H1 (cell line): ENCODE data around the gene GABRR2.

Experiments
- MAFK ChIP-seq: IDR thresholded peaks from 2 replicates; pipeline ENCODE4 v1.6.1; 2012; ENCODE audit warnings: low read depth, mild to moderate bottlenecking, improper control_type of control experiment, low read length
- POLR2A ChIP-seq, 2 experiments: IDR thresholded peaks; 1 replicate in 1 of 2; 2 replicates in 1 of 2; pipeline ENCODE4 v1.6.1; 2011; ENCODE audit warnings: low read depth in 2 of 2, low read length in 2 of 2, mild to moderate bottlenecking in 2 of 2; ENCODE audit errors: control extremely low read depth in 1 of 2

DNA sequence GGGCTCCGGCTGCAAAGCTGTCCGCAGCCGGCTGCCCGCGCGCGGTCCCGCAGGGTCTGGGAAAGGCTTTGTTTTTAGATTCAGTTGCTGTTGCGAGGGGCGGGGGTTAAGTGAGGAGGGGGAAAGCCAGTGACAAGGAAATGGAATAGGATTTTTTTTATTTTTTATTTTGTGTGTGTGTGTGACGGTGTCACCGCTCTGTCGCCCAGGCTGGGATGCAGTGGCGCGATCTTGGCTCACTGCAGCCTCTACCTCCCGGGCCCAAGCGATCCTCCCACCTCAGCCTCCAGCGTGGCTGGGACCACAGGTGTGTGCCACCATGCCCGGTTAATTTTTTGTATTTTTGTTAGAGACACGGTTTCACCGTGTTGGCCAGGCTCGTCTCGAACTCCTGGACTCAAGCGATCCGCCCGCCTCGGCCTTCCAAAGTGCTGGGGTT lies 38.0 kb upstream of the GABRR2 start:
- no peak for TF ChIP-seq POLR2A (IDR thresholded peaks at IDR 0.05; ENCODE audit: control extremely low read depth in 1 of 2, low read depth in 2 of 2, low read length in 2 of 2)
- TF ChIP-seq MAFK, result no peak
